ENCODE data around the gene IL36RN. TPM values are rescaled to one million over a fixed set of nuclear protein-coding genes. Genes with fewer than 3 reads are reported as not detected.

Gene IL36RN
- total RNA-seq, 1 donor from 2014 or later = not detected

- intact Hi-C loops (cut with micrococcal nuclease) = no loop called here
Observed at GRCh38 chr2:113072584-113072983, 13.6 kb downstream of the IL36RN start.

GRCh38 chr2:113073325-113073834 is 14.4 kb downstream of the IL36RN start:
- intact Hi-C loops (cut with micrococcal nuclease) = no loop called here

- intact Hi-C loops (cut with micrococcal nuclease) = no loop called here
Observed at GRCh38 chr2:113075030-113075429, 16.0 kb downstream of the IL36RN start.

- intact Hi-C loops (cut with micrococcal nuclease) = no loop called here
Observed at GRCh38 chr2:113075600-113075999, 16.6 kb downstream of the IL36RN start.

- intact Hi-C loops (cut with micrococcal nuclease) = no loop called here
Observed at GRCh38 chr2:113076954-113077669, 18.1 kb downstream of the IL36RN start.

- intact Hi-C loops (cut with micrococcal nuclease) = no loop called here
Observed at GRCh38 chr2:113077921-113078320, 18.9 kb downstream of the IL36RN start.

- intact Hi-C loops (cut with micrococcal nuclease) = no loop called here
Observed at GRCh38 chr2:113078350-113078839, 19.4 kb downstream of the IL36RN start.

GRCh38 chr2:113079131-113079530 is 20.1 kb downstream of the IL36RN start:
- intact Hi-C loops (cut with micrococcal nuclease) = no loop called here

GRCh38 chr2:113080134-113080533 is 21.1 kb downstream of the IL36RN start:
- intact Hi-C loops (cut with micrococcal nuclease) = loop anchor here (1.0 to 5.0 kb wide), 3 partner anchors 37 to 292 kb away; no protein-coding TSS in a partner anchor

GRCh38 chr2:113081488-113082210 is 22.7 kb downstream of the IL36RN start:
- intact Hi-C loops (cut with micrococcal nuclease) = loop anchor here (5.0 kb wide), 2 partner anchors 36 to 291 kb away; no protein-coding TSS in a partner anchor

- intact Hi-C loops (cut with micrococcal nuclease) = loop anchor here (5.0 kb wide), 2 partner anchors 34 to 289 kb away; no protein-coding TSS in a partner anchor
Observed at GRCh38 chr2:113083296-113083695, 24.3 kb downstream of the IL36RN start.

GRCh38 chr2:113084249-113085000 is 25.4 kb downstream of the IL36RN start:
- intact Hi-C loops (cut with micrococcal nuclease) = loop anchor here (1.0 to 5.0 kb wide), 5 partner anchors 33 to 288 kb away; no protein-coding TSS in a partner anchor

GRCh38 chr2:113085542-113085941 is 26.5 kb downstream of the IL36RN start:
- intact Hi-C loops (cut with micrococcal nuclease) = loop anchor here (2.0 kb wide), 2 partner anchors 49 to 113 kb away; no protein-coding TSS in a partner anchor

GRCh38 chr2:113088213-113088992 is 29.4 kb downstream of the IL36RN start:
- intact Hi-C loops (cut with micrococcal nuclease) = no loop called here

GRCh38 chr2:113089916-113090315 is 30.9 kb downstream of the IL36RN start:
- intact Hi-C loops (cut with micrococcal nuclease) = no loop called here

- intact Hi-C loops (cut with micrococcal nuclease) = no loop called here
Observed at GRCh38 chr2:113091231-113091896, 32.4 kb downstream of the IL36RN start.

GRCh38 chr2:113092864-113093612 is 34.0 kb downstream of the IL36RN start:
- intact Hi-C loops (cut with micrococcal nuclease) = no loop called here

- intact Hi-C loops (cut with micrococcal nuclease) = no loop called here
Observed at GRCh38 chr2:113093613-113093977, 34.6 kb downstream of the IL36RN start.

GRCh38 chr2:113096306-113096705 is 37.3 kb downstream of the IL36RN start:
- intact Hi-C loops (cut with micrococcal nuclease) = loop anchor here (5.0 kb wide), 1 partner anchor 99 kb away; no protein-coding TSS in a partner anchor
